H1 (cell line): ENCODE results near the gene NADK2. TPM values are rescaled to one million over a fixed set of nuclear protein-coding genes. Genes with fewer than 3 reads are reported as not detected.

Experiments
- CBX8 ChIP-seq: fragments of 300-800, 300-1000 bp; sonication (generic); IDR thresholded peaks from 2 replicates; pipeline ENCODE4 v1.7.1; 2016; ENCODE audit warnings: low read depth, low read length, borderline replicate concordance
- CHD7 ChIP-seq: fragments of 300-600 bp; sonication (generic); IDR thresholded peaks from 2 replicates; pipeline ENCODE4 v1.7.1; 2012; ENCODE audit warnings: low read length, moderate library complexity, mild to moderate bottlenecking, inconsistent platforms; ENCODE audit not compliant: insufficient replicate concordance
- GABPA ChIP-seq: IDR thresholded peaks from 2 replicates; pipeline ENCODE4 v1.6.1; 2011; ENCODE audit warnings: mild to moderate bottlenecking, low read length, moderate library complexity, borderline replicate concordance; ENCODE audit not compliant: insufficient read depth
- POLR2AphosphoS5 ChIP-seq: IDR thresholded peaks from 2 replicates; pipeline ENCODE4 v1.6.1; 2011; ENCODE audit warnings: low read depth, low read length
- RXRA ChIP-seq: IDR thresholded peaks from 2 replicates; pipeline ENCODE4 v1.6.1; 2011; ENCODE audit warnings: low read depth, mild to moderate bottlenecking, low read length, moderate library complexity; ENCODE audit not compliant: insufficient read depth
- SAP30 ChIP-seq: fragments of 300-600 bp; sonication (generic); IDR thresholded peaks from 2 replicates; pipeline ENCODE4 v1.7.1; 2012; ENCODE audit warnings: low read length, moderate library complexity, mild to moderate bottlenecking, inconsistent platforms; ENCODE audit not compliant: insufficient read depth, insufficient replicate concordance
- TBP ChIP-seq: IDR thresholded peaks from 2 replicates; pipeline ENCODE4 v1.6.1; 2011; ENCODE audit warnings: low read depth, low read length, improper control_type of control experiment
- polyA plus RNA-seq, 7 experiments: library from polyadenylated mRNA; depleted of rRNA in 3 of 7; stranded (reverse) in 5 of 7; unstranded in 2 of 7; fragments of >200 nt in 5 of 7; fragments of 200-250 nt in 2 of 7; gene quantifications; 1 replicate in 5 of 7; 2 replicates in 1 of 7; 4 replicates in 1 of 7; pipeline versions ENCODE4 v1.2.1 to v1.2.3, GENCODE V29; 2011 to 2013; ENCODE audit warnings: missing spikeins in 2 of 7, mixed read lengths in 2 of 7
- total RNA-seq: library from RNA; stranded (reverse); fragmentation: NEBNext Ultra II Directional; extraction: Animal tissue kit (Norgen Biotek cat#: 25700); gene quantifications from 2 replicates; pipeline ENCODE4 v1.2.1, GENCODE V29; 2021

The NADK2 gene
- total and polyA plus RNA-seq, 2 of the 8 experiments (the other 6 are each of a cell fraction or from before 2014, with no cell fraction given) = 3.4 to 16.1 TPM

- TF ChIP-seq CHD7 (no peak), TBP (no peak), SAP30 (no peak), CBX8 (no peak), GABPA (no peak), POLR2AphosphoS5 (no peak), RXRA (no peak)
- TF ChIP-seq, all 59 proteins: peak for 0
Measured at GRCh38 chr5:36153726-36154125, 88.0 kb downstream of the NADK2 start (continued).
